Activated T-helper 1 cell treated with anti-CD3 and anti-CD28 coated beads, Interleukin-12 subunit alpha, Interleukin-12 subunit beta, Interleukin-2, Interleukin-4 antibody, amounts not matched to agents 30 ng/mL and 10 ng/mL and 1 ng/mL, durations not matched to agents 14 hours and 24 hours and 36 hours (primary cell): ENCODE results near the gene ARHGAP12. TPM values are rescaled to one million over a fixed set of nuclear protein-coding genes. Genes with fewer than 3 reads are reported as not detected.

ENCODE experiments used
- DNase-seq: peaks from one replicate; pipeline ENCODE4 v3.0.0; 2021; ENCODE audit warnings: low spot score
- H3K27ac Mint-ChIP-seq: one replicate; pipeline ENCODE4 v1.8.0; 2021; ENCODE audit warnings: mild to moderate bottlenecking, mixed read lengths
- H3K27me3 Mint-ChIP-seq: one replicate; pipeline ENCODE4 v1.8.0; 2022; ENCODE audit warnings: mild to moderate bottlenecking, moderate library complexity, mixed read lengths; ENCODE audit not compliant: insufficient read depth
- H3K36me3 Mint-ChIP-seq: one replicate; pipeline ENCODE4 v1.8.0; 2021; ENCODE audit warnings: low read depth, mixed read lengths
- H3K4me1 Mint-ChIP-seq: one replicate; pipeline ENCODE4 v1.8.0; 2021; ENCODE audit warnings: low read depth, mixed read lengths
- H3K4me3 Mint-ChIP-seq: one replicate; pipeline ENCODE4 v1.8.0; 2021; ENCODE audit warnings: mild to moderate bottlenecking, moderate library complexity, mixed read lengths
- H3K9me3 Mint-ChIP-seq: one replicate; pipeline ENCODE4 v1.8.0; 2021; ENCODE audit warnings: mixed read lengths
- intact Hi-C: fragments of 100-400 bp; cut with micrococcal nuclease; formaldehyde crosslinking; loops from one replicate; pipeline ENCODE4 v1.15.1; 2024
- total RNA-seq: library from RNA; stranded (reverse); gene quantifications from 2 replicates; pipeline ENCODE4 v1.2.3, GENCODE V29; 2022

Gene ARHGAP12
- total RNA-seq, 1 donor from 2014 or later: 3.5 TPM

DNA sequence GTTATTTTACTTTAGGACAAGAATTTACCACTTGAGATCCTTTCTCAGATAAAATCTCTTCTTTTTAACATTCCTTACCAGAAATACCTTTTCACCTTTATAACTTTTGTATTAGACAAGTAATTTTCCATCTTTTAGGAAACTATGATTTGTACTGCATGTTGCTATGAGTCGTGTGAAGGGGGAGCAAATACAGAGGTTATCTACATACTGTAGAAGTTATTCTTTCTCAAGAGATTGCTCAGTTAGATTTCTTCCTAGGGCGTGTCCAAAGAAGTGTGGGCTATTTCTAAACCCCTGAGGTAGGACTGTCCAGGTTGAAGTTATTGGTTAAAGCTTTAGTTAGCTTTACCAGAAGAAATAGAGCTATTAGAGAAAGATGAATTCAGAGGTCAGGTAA lies 30.2 kb upstream of the ARHGAP12 start:
- peaks cover 4% of the 10 kb centered on the region for H3K36me3 Mint-ChIP-seq
- peaks cover 2% of the 10 kb centered on the region for H3K27me3 Mint-ChIP-seq
- H3K9me3 Mint-ChIP-seq: peaks cover 5% of the 10 kb centered on the region
- no peak for DNase-seq
- intact Hi-C loops: no loop called here
- no peak overlapping the region for H3K27ac Mint-ChIP-seq
- no peak overlapping the region for H3K4me3 Mint-ChIP-seq
- peaks cover 21% of the 10 kb centered on the region for H3K4me1 Mint-ChIP-seq

GRCh38 chr10:31956200-31956946 lies 27.7 kb upstream of the ARHGAP12 start:
- Mint-ChIP-seq H3K36me3 (peaks cover 4% of the 10 kb centered on the region), H3K27me3 (peaks cover 5% of the 10 kb centered on the region), H3K4me3 (no peak overlapping the region), H3K4me1 (peaks cover 6% of the 10 kb centered on the region), H3K27ac (no peak overlapping the region), H3K9me3 (peaks cover 5% of the 10 kb centered on the region)
- no peak for DNase-seq
- intact Hi-C loops: no loop called here

- DNase-seq: no peak
- Mint-ChIP-seq H3K4me1 (no peaks in the 10 kb centered on the region), H3K27ac (no peak overlapping the region), H3K4me3 (no peak overlapping the region), H3K36me3 (peaks cover 4% of the 10 kb centered on the region), H3K27me3 (peaks cover 4% of the 10 kb centered on the region), H3K9me3 (peaks cover 5% of the 10 kb centered on the region)
- intact Hi-C loops: no loop called here
These were observed 26.0 kb upstream of the ARHGAP12 start for GRCh38 chr10:31954410-31955191.

DNA sequence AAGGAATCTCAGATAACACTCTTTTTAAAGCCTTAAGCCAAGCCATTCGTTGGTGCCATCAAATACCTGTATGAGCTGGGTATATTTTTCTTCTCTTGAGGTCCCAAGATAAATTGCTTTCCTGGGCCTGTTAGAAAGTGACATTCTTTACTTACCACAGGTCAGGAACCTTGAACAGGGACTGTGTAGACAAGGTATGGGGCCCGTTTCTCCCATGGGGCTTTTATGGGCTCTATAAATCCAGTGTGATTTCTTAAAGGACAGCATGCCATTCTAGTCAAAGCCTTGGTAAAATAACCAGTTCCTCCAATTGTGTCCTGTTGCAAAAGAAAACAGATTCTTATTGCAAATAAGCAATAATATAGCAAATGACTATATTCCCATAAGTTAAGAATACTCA lies 24.8 kb upstream of the ARHGAP12 start:
- H3K4me1 Mint-ChIP-seq: no peaks in the 10 kb centered on the region
- intact Hi-C loops: no loop called here
- DNase-seq: no peak
- no peak overlapping the region for H3K4me3 Mint-ChIP-seq
- H3K27ac Mint-ChIP-seq: no peak overlapping the region
- peaks cover 4% of the 10 kb centered on the region for H3K36me3 Mint-ChIP-seq
- H3K9me3 Mint-ChIP-seq: peaks cover 5% of the 10 kb centered on the region
- H3K27me3 Mint-ChIP-seq: peaks cover 4% of the 10 kb centered on the region

GRCh38 chr10:31953080-31953479 lies 24.4 kb upstream of the ARHGAP12 start:
- H3K36me3 Mint-ChIP-seq: peaks cover 4% of the 10 kb centered on the region
- peaks cover 4% of the 10 kb centered on the region for H3K27me3 Mint-ChIP-seq
- no peak for DNase-seq
- intact Hi-C loops: no loop called here
- peaks cover 5% of the 10 kb centered on the region for H3K9me3 Mint-ChIP-seq
- no peak overlapping the region for H3K27ac Mint-ChIP-seq
- no peak overlapping the region for H3K4me3 Mint-ChIP-seq
- H3K4me1 Mint-ChIP-seq: no peaks in the 10 kb centered on the region

DNA sequence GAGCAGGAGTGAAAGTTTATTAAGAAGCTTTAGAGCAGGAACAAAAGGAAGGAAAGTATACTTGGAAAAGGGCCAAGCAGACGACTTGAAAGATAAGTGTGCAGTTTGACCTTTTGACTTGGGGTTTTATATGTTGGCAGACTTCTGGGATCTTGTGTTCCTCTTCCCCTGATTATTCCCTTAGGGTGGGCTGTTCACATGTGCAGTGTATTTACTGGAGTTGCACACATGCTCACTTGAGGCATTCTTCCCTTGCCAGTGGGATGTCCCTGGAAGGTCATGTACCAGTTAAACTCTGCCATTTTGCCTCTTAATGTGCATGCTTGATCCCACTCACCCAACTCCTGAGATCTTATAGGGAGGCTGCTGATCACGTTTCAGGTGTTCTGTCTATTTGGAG lies 23.4 kb upstream of the ARHGAP12 start:
- H3K9me3 Mint-ChIP-seq: peaks cover 5% of the 10 kb centered on the region
- peaks cover 4% of the 10 kb centered on the region for H3K36me3 Mint-ChIP-seq
- H3K4me3 Mint-ChIP-seq: no peak overlapping the region

GRCh38 chr10:31949266-31949665 lies 20.6 kb upstream of the ARHGAP12 start:
- Mint-ChIP-seq H3K9me3 (peaks cover under 1% of the 10 kb centered on the region), H3K27me3 (peaks cover 4% of the 10 kb centered on the region), H3K4me1 (no peaks in the 10 kb centered on the region), H3K4me3 (no peak overlapping the region), H3K36me3 (no peaks in the 10 kb centered on the region), H3K27ac (no peak overlapping the region)
- no peak for DNase-seq
- intact Hi-C loops: loop anchor here (5.0 kb wide), 1 partner anchor 87 kb away; no protein-coding TSS in a partner anchor

More for the DNA sequence above, 23.4 kb upstream of the ARHGAP12 start:
- H3K27ac Mint-ChIP-seq: no peak overlapping the region
- intact Hi-C loops: no loop called here
- H3K4me1 Mint-ChIP-seq: no peaks in the 10 kb centered on the region
- H3K27me3 Mint-ChIP-seq: peaks cover 4% of the 10 kb centered on the region
- DNase-seq: no peak

- Mint-ChIP-seq H3K4me3 (no peak overlapping the region), H3K9me3 (no peaks in the 10 kb centered on the region), H3K36me3 (no peaks in the 10 kb centered on the region), H3K4me1 (no peaks in the 10 kb centered on the region), H3K27me3 (peaks cover 4% of the 10 kb centered on the region), H3K27ac (no peak overlapping the region)
- intact Hi-C loops: loop anchor here (5.0 kb wide), 1 partner anchor 86 kb away; no protein-coding TSS in a partner anchor
- no peak for DNase-seq
These were observed 19.4 kb upstream of the ARHGAP12 start for GRCh38 chr10:31948021-31948420.

DNA sequence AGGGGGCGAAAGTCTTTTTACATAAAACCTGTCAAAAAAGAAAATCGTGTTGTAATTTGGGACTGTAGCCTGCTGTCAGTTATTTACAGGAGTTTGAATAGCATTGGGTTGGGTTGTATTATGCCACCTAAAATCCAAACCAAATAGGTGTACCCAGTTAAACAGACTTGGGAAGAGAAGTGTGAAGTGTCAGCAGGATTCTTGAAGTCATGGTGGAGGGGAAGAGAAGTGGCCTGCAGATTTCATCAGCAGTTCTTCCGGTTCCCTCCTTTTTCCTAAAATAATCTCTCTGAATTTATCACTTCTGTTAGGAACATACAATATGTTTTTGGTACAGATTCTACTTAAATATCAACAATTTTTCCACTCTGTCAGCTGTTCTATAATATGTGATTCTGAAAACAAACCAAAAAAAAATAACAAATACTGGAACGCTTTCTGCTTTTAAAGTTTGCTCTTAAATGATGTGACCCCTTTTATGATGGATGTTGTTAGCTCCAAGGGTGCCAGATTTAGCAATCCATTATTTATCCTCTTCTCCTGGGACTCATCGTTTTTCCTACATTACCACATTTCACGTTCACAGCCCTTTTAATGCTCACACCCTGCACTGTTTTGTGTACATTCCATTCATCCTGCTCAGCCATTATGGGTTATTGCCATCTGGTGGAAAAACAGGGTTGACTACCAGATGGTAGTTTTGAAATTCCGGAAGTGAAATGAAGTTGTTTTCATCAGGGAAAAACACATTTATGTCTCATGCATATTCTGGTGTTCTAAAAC lies 18.7 kb upstream of the ARHGAP12 start:
- H3K4me1 Mint-ChIP-seq: no peaks in the 10 kb centered on the region
- no peak overlapping the region for H3K4me3 Mint-ChIP-seq
- intact Hi-C loops: loop anchor here (5.0 kb wide), 1 partner anchor 85 kb away; no protein-coding TSS in a partner anchor
- H3K9me3 Mint-ChIP-seq: no peaks in the 10 kb centered on the region
- H3K27me3 Mint-ChIP-seq: peaks cover 5% of the 10 kb centered on the region
- H3K36me3 Mint-ChIP-seq: no peaks in the 10 kb centered on the region
- no peak overlapping the region for H3K27ac Mint-ChIP-seq
- DNase-seq: no peak

DNA sequence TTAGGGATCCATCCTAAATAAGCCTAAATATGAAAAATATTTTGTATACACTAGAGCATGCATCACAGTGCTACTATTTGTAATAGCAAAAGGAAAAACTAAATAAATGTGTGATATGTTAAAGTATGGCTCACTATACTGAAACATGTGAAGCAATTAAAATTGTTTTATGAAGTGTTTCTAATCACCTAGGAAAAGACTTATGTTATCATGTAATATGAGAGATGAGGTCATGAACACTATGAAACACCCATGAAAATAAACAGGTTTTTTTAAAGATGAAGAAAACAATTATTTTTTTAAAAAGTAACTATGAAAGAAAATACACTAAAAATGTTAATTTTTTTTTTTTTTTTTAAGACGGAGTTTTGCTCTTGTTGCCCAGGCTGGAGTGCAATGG lies 16.8 kb upstream of the ARHGAP12 start:
- intact Hi-C loops: loop anchor here (5.0 kb wide), 1 partner anchor 83 kb away; no protein-coding TSS in a partner anchor
- peaks cover 5% of the 10 kb centered on the region for H3K27me3 Mint-ChIP-seq

DNA sequence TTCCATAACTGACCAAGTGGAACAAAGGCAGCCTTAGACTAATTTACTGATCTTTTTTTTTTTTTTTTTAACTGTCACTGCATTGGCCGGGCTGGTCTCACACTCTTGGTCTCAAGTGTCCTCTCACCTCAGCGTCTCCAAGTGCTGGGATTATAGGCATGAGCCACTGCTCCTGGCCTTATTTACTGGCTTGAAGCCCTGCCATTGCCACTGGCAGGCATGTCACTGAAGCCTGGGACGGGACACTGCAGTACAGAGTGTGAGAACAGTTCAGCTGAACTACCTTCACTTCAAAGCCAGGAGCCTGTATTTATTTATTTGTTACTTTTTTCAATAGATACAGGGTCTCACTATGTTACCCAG lies 15.4 kb upstream of the ARHGAP12 start:
- Mint-ChIP-seq H3K27ac (no peak overlapping the region), H3K27me3 (peaks cover 5% of the 10 kb centered on the region)

More for the DNA sequence above, 16.8 kb upstream of the ARHGAP12 start:
- DNase-seq: no peak
- H3K9me3 Mint-ChIP-seq: no peaks in the 10 kb centered on the region
- no peaks in the 10 kb centered on the region for H3K36me3 Mint-ChIP-seq
- no peak overlapping the region for H3K4me3 Mint-ChIP-seq
- H3K27ac Mint-ChIP-seq: no peak overlapping the region
- H3K4me1 Mint-ChIP-seq: no peaks in the 10 kb centered on the region

DNA sequence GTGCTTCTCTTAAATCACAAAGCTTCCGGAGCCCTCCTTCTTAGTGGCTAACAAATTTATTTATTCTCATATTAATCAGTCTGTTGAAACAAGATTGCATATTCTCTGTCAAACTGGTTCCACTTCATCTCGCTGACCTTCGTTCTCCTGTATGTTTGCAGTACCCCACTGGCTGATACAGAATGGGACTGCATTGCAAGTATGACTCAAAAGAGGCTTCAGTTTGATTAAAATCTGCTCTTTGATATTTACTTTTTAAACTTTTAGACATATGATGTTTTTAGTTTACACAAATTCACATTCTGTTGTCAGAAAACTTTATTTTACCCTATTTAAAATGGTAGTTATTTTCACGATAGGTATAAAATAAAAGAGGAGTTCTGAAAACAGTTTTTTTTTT lies 14.3 kb upstream of the ARHGAP12 start:
- H3K36me3 Mint-ChIP-seq: no peaks in the 10 kb centered on the region
- no peak overlapping the region for H3K27ac Mint-ChIP-seq
- intact Hi-C loops: no loop called here
- peaks cover 5% of the 10 kb centered on the region for H3K4me1 Mint-ChIP-seq
- H3K4me3 Mint-ChIP-seq: no peak overlapping the region
- no peaks in the 10 kb centered on the region for H3K9me3 Mint-ChIP-seq
- peaks cover 5% of the 10 kb centered on the region for H3K27me3 Mint-ChIP-seq
- no peak for DNase-seq

More for the DNA sequence above, 15.4 kb upstream of the ARHGAP12 start:
- Mint-ChIP-seq H3K4me3 (no peak overlapping the region), H3K36me3 (no peaks in the 10 kb centered on the region), H3K4me1 (peaks cover 5% of the 10 kb centered on the region), H3K9me3 (no peaks in the 10 kb centered on the region)
- DNase-seq: no peak
- intact Hi-C loops: no loop called here
